GOT3 (cell line): ENCODE data around the gene CCDC86.

Source experiments
- DNase-seq: peaks from one replicate; lab custom pipeline; 2025; ENCODE audit warnings: mixed read lengths; lab: John Stamatoyannopoulos, UW

CCDC86 gene

GRCh38 chr11:60891103-60891741, 49.3 kb downstream of the CCDC86 start:
- no peak for DNase-seq

- no peak for DNase-seq
Observed at GRCh38 chr11:60895687-60896086, 53.8 kb downstream of the CCDC86 start.

- no peak for DNase-seq
Observed at GRCh38 chr11:60897496-60897895, 55.6 kb downstream of the CCDC86 start.

GRCh38 chr11:60899046-60899936, 57.4 kb downstream of the CCDC86 start:
- DNase-seq, result no peak

GRCh38 chr11:60899977-60900376, 58.1 kb downstream of the CCDC86 start:
- DNase-seq, result no peak
